ENCODE data around the gene ZFP82.

Gene ZFP82

GRCh38 chr19:36418287-36419001, at the start of gene ZFP82:
Gene ZFP82, minus strand, starts transcription at chr19:36418644. Its CDS starts 8,855 bp downstream, at chr19:36409789.
- peak; percentile 46 for DNase-seq (ENCODE audit: low read depth)

- no peak for DNase-seq (ENCODE audit: low read depth)
These were observed 41.6 kb upstream of the ZFP82 start for GRCh38 chr19:36460046-36460445.

- DNase-seq (ENCODE audit: low read depth): no peak
These were observed 38.4 kb upstream of the ZFP82 start for GRCh38 chr19:36456831-36457230.

DNA sequence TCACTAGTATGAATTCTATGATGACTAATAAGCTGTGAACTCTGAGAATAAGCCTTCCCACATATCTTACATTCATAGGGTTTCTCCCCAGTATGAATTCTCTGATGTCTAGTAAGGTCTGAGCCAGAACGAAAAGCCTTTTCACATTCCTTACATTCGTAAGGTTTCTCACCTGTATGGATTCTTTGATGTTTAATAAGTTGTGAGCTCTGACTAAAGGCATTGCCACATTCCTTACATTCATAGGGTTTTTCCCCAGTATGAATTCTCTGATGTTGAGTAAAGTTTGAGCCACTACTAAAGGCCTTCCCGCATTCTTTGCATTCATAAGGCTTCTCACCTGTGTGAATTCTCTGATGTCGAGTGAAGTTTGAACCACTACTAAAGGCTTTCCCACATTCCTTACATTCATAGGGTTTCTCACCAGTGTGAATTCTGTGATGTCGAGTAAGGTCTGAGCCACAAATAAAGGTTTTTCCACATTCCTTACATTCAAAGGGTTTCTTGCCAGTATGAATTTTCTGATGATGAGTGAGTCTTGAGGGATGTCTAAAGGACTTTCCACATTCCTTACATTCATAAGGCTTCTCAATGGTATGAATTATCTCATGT, 30.7 kb upstream of the ZFP82 start:
- DNase-seq (ENCODE audit: low read depth): no peak

DNA sequence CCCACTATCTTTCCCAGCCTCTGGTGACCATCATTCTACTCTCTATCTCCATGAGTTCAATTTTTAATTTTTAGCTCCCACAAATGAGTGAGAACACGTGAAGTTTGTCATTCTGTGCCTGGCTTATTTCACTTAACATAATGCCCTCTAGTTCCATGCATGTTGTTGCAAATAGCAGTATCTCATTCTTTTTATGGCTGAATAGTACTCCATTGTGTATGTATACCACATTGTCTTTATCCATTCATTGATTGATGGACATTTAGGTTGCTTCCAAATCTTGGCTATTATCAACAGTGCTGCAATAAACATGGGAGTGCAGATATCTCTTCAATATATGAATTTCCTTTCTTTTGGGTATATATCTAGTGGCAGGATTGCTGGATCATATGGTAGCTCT, 22.9 kb upstream of the ZFP82 start:
- no peak for DNase-seq (ENCODE audit: low read depth)

GRCh38 chr19:36436531-36436930, 18.1 kb upstream of the ZFP82 start:
- DNase-seq (ENCODE audit: low read depth): no peak

GRCh38 chr19:36423925-36424324, 5.5 kb upstream of the ZFP82 start:
- no peak for DNase-seq (ENCODE audit: low read depth)

- DNase-seq (ENCODE audit: low read depth): no peak
These were observed 3.5 kb upstream of the ZFP82 start for GRCh38 chr19:36421749-36422481.

DNA sequence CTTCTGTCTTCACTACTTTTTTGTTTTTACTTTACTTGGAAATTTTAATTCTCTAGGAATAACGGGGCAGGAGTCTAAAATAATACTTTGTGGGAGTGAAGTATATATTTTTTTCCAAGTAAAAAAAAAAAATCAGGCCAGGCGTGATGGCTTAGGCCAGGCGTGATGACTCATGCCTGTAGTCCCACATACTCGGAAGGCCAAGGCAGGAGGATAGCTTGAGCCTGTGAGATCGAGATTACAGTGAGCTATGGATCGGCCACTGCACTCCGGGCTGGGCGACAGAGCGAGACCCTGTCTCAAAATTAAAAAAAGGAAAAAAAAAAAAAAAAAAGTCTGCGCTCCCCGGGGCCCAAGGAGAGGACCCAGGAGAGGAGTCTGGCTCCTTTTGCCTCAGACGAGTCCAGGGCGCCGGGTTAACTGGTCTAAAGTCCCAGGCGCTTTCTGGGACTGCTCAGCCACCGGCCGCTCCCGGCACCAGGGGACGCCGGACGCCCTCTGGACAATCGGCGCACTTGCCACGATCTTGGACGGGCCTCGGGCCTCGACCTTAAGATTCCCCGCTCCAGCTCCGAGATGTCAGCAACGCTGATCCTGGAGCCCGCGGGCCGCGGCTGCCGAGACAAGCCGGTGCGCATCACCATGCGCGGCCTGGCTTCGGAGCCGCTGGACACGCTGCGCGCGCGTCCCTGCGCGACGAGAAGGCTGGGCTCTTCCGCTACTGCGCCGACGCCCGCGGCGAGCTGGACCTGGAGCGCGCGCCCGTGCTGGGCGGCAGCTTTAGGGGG, 2.7 kb upstream of the ZFP82 start:
- no peak for DNase-seq (ENCODE audit: low read depth)

GRCh38 chr19:36417752-36418286, 625 bp downstream of the ZFP82 start:
- DNase-seq (ENCODE audit: low read depth): no peak

DNA sequence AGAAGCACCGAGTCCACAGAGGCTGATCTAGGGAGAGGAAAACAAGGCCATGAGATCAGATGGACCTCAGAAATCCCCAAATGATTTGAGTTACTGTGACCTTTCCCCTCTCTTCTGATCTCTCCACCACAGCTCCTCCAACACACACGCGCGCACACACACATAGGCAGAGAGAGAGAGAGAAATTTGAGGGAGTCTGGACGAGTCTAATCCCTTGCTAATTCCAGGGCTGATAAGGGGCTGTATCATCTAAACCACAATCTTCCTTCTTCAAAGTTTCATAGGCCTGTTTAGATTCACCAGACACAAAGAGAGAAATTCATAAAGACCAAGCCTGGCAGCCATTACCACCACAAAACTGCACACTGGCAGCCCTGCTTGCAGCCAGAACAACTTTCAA, 8.6 kb downstream of the ZFP82 start:
- DNase-seq (ENCODE audit: low read depth): no peak

DNA sequence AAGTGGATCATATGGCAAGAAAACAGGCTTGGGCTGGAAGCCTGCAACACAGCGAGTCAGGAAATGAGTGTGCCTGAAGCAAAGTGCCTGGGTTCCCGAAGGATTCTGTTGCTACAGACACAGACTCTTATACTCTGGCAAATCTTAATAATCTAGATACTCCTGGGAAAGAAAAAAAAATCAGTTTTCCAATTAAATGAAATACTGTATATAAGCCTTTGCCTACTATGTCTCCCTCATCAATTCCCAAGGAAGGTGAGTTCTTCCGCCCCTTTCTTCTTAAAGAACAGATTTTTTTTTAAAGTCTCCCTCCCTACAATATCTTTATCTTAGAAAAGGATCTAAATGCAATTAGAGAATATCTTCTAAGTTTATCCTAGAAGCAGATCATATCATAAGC, 10.3 kb downstream of the ZFP82 start:
- DNase-seq (ENCODE audit: low read depth): no peak

DNA sequence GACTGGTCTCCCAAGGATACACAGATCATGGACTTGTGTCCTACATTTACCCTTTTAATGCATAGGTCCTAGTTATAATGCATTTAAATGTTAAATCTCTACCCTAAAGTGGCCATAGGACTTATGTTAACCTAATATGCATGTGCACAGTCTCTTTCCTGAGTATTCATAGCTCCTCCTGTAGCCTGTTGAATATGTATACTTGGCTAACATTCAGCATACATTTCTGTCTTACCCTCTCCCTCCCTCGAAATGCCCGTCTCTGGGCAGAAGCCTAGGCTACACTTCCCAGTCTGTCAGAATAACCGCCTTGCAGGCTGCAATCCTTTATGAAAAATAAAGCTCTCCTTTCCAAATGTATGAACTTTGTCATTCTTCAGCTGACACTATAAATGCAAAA, 13.9 kb downstream of the ZFP82 start:
- no peak for DNase-seq (ENCODE audit: low read depth)

DNA sequence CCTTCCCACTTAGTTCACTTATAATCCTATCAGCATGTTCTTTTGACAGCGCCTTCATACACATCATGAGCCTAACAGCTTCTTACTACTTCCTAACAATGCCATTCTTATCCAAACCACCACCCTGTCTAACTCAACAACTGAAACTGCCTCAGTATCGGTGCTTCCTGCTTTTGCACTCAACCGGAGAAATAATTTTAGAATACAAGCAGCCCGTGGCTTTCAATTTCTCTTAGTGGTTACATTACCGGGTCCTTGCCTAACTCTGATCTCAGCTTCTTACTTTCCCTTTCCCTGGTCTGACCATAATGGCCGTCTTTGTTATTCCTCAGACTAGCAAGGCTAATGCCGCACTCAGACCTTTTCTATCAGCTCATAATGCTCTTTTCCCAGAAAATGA, 17.0 kb downstream of the ZFP82 start:
- DNase-seq (ENCODE audit: low read depth): no peak

DNA sequence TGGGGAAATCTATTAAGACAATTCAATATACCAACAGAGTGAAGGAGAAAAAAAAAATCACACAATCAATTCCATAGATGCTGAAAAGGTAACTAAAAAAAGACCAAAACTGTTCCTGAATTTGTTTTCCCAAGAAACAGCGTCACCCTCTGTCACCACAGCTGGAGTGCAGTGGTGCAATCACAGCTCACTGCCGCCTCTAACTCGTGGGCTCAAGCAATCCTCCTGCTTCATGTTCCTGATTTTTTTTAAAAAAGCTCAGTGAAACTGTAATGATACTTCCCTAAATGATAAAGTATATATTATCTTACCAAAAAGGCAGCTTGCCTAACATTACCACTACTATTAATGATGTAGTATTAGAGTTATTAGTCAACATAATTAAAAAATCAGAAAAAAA, 19.9 kb downstream of the ZFP82 start:
- DNase-seq (ENCODE audit: low read depth): no peak

- DNase-seq (ENCODE audit: low read depth): no peak
These were observed 25.3 kb downstream of the ZFP82 start for GRCh38 chr19:36392916-36393673.

- no peak for DNase-seq (ENCODE audit: low read depth)
These were observed 39.0 kb downstream of the ZFP82 start for GRCh38 chr19:36379510-36379819.

DNA sequence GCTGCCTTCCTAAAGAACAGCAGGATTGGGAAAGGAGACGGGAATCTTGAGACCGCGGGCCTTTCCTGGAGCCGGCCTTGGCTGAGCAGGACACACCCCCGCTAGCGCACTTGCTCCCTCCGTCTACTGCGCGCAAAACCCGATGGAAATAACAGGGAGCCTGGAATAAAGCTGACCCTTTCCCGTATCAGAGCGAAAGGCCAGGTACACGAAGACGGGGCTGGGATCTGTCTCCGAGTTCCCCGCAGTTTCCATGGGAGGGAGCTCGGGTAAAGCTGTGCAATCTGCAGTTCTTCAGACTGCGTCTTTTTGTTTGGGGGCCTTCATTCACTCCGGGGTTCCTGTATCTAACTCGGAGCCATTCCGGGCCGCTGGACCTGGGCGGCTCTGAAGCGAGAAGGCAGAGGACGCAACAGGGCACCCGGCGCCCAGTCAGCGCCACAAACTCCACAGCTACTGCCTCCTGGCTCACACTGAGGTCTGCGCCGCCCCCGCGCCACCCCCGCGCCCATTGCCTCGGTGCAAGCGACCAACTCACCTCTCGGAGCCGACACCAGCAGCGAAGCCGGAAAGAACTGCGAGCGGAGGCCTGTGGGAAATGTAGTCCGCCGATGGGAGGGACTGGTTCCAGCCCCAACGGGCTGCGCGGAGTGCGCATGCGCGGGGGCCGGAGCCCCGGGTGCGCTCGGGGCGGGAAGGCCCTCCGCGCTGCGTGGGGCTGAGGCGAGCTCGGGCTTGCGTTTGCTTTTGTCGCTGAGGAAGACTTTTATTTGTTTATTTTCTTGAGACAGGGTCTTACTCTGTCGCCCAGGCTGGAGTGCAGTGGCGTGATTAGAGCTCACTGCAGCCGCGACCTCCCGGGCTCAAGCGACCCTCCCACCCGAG, 39.6 kb downstream of the ZFP82 start, which contains the start of gene ZFP14:
Gene ZFP14, minus strand, starts transcription at position 577 of the 885 bp plus-strand sequence. CDS start 11,309 bp downstream, outside the sequence.
- peak; percentile 74 for DNase-seq (ENCODE audit: low read depth)

DNA sequence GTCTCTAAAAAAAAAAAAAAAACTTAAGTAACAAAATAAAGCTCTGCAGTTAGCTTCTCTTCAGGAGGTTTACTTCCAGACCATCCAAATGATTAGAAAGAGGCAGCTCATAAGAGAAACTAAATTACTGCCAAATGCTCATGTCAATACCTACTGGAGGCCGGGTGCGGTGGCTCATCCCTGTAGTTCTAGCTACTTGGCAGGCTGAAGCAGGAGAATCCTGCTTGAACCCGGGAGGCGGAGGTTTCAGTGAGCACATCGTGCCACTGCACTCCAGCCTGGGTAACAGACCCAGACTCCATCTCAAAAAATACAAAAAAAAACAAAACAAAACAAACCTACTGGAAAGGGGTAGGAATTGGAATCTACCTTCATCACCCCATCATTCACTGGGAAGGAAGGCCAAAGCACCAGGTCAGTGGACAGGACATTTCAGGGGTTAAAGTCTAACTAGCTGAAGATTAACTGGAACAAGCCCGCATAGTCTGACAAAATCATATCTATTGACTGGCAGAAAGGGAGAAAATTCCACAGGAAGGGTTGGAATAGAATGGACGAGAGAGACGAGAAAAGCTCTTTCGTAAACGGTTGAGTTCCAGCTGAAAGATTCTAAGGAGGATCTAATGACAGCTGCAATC, 40.8 kb downstream of the ZFP82 start:
- DNase-seq (ENCODE audit: low read depth): no peak

DNA sequence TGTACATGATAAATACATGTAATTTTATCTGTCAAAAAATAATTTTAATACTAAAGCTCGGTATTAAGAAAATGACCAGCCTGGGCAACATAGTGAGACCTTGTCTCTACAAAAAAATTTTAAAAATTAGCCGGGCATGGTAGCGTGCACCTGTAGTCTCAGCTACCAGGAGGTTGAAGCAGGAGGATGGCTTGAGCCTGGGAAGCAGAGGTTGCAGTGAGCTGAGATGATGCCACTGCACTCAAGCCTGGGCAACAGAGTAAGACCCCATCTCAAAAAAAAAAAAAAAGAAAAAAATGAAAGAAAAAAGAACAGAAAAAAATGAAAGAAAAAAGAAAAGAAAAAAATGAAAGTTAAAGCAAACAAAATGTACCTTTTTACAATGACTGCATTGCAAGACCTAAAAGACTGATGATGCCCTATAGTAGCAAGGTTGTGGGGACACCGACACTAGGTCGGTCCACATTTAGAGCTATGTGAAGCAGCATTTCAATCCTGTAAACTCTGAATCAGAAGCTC, 44.7 kb downstream of the ZFP82 start:
- DNase-seq (ENCODE audit: low read depth): no peak
